Measurements from ENCODE around the gene LRRC3C. TPM values are rescaled to one million over a fixed set of nuclear protein-coding genes. Genes with fewer than 3 reads are reported as not detected.

Gene LRRC3C
- polyA plus RNA-seq, 1 donor from 2014 or later = not detected

DNA sequence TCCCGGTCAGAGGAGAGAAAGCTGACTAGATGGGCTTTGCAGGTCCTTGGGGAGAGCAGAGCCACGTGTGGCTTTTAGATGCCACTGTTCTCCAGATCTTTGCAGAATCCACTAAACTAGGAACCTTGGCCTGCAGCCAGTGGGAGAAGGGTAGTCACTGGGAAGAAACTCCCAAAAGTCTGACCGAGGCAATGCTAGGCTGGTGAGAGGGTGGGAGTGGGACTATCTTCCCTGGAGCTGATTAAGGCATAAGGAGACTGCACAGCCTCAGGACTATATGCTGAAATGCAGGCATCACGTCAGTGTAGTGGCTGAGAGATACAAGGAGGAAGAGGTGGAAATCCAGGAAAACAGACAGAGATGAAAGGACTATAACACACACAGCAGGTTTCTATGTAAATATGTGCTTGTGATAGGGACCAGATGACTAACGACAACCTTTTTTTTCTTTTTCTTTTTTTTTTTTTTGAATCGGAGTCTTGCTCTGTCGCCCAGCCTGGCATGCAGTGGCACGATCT, 33.1 kb downstream of the LRRC3C start:
- no peaks in the 10 kb centered on the region for H3F3A ChIP-seq (ENCODE audit: insufficient read depth, low read length, poor library complexity, severe bottlenecking)
- no peaks in the 10 kb centered on the region for H4K20me1 ChIP-seq (ENCODE audit: insufficient read depth)
- no peak overlapping the region for H3K9ac ChIP-seq (ENCODE audit: low read length)
- H3K79me2 ChIP-seq (replicated peaks; ENCODE audit: insufficient read depth, low read length) = no peaks in the 10 kb centered on the region
- TF ChIP-seq POLR2AphosphoS5 (IDR thresholded peaks at IDR 0.05) (no peak), TAF1 (IDR thresholded peaks at IDR 0.05; ENCODE audit: low read depth) (no peak), REST (IDR thresholded peaks at IDR 0.05; ENCODE audit: borderline replicate concordance) (no peak), CTCF (IDR thresholded peaks at IDR 0.05; ENCODE audit: poor library complexity, severe bottlenecking) (no peak), EP300 (conservative IDR thresholded peaks at IDR 0.05; ENCODE audit: poor library complexity, severe bottlenecking) (no peak), MXI1 (conservative IDR thresholded peaks at IDR 0.05; ENCODE audit: poor library complexity, severe bottlenecking) (no peak), EZH2 (IDR thresholded peaks at IDR 0.05; ENCODE audit: borderline replicate concordance, insufficient read depth, low read length, poor library complexity, severe bottlenecking) (no peak), SMC3 (conservative IDR thresholded peaks at IDR 0.05; ENCODE audit: poor library complexity) (no peak), RAD21 (conservative IDR thresholded peaks at IDR 0.05) (no peak)
- no peak overlapping the region for H2AFZ ChIP-seq (ENCODE audit: low read depth, low read length)
- no peak overlapping the region for H3K4me3 ChIP-seq (ENCODE audit: low read length)
- no peak overlapping the region for H3K27ac ChIP-seq (ENCODE audit: low read length)
- H3K27me3 ChIP-seq (ENCODE audit: insufficient read depth, low read depth, low read length) = no peaks in the 10 kb centered on the region
- H3K36me3 ChIP-seq (ENCODE audit: insufficient read depth, low read length) = no peaks in the 10 kb centered on the region
- no peaks in the 10 kb centered on the region for H3K9me3 ChIP-seq (ENCODE audit: low read length)
- H3K4me2 ChIP-seq (ENCODE audit: low read length) = no peak overlapping the region
- no peaks in the 10 kb centered on the region for H3K9me2 ChIP-seq (ENCODE audit: insufficient read depth, low read length)

- H3K36me3 ChIP-seq (ENCODE audit: insufficient read depth, low read length) = no peaks in the 10 kb centered on the region
- no peaks in the 10 kb centered on the region for H4K20me1 ChIP-seq (ENCODE audit: insufficient read depth)
- H2AFZ ChIP-seq (ENCODE audit: low read depth, low read length) = no peak within 1 kb of the TSS
- H3K79me2 ChIP-seq (replicated peaks; ENCODE audit: insufficient read depth, low read length) = no peaks in the 10 kb centered on the region
- H3K9me2 ChIP-seq (ENCODE audit: insufficient read depth, low read length) = no peaks in the 10 kb centered on the region
- no peak for TF ChIP-seq CTCF (IDR thresholded peaks at IDR 0.05; ENCODE audit: poor library complexity, severe bottlenecking)
- H3K27ac ChIP-seq (ENCODE audit: low read length) = no peak within 1 kb of the TSS
- no peaks in the 10 kb centered on the region for H3F3A ChIP-seq (ENCODE audit: insufficient read depth, low read length, poor library complexity, severe bottlenecking)
- no peak within 1 kb of the TSS for H3K4me2 ChIP-seq (ENCODE audit: low read length)
- no peak within 1 kb of the TSS for H3K4me3 ChIP-seq (ENCODE audit: low read length)
- H3K27me3 ChIP-seq (ENCODE audit: insufficient read depth, low read depth, low read length) = no peaks in the 10 kb centered on the region
- no peaks in the 10 kb centered on the region for H3K9me3 ChIP-seq (ENCODE audit: low read length)
- H3K9ac ChIP-seq (ENCODE audit: low read length) = no peak within 1 kb of the TSS
Measured at GRCh38 chr17:39962642-39963220, 35.2 kb downstream of the LRRC3C start, which contains the start of gene GSDMA. Gene GSDMA (plus strand): TSS chr17:39963004. CDS start chr17:39965688, 2,684 bp downstream.

All from neural cell (in vitro differentiated cells).